T47D (cell line): ENCODE data around the gene SEMA3B.
"Not testable (repeated sequence)": the region's sequence is repeated elsewhere in the genome, so short reads cannot be mapped to it uniquely, and the experiment has no call there.

Experiments
- DNase-seq, 2 experiments: peaks; one replicate each; pipeline versions ENCODE4 v3.0.0 to v3.0.0-alpha.2; 2011 to 2012; ENCODE audit warnings: low read depth in 1 of 2, low spot score in 1 of 2
- JUND ChIP-seq: IDR thresholded peaks from 2 replicates; pipeline ENCODE4 v1.6.1; 2012; ENCODE audit warnings: low read depth
- in situ Hi-C: cut with HindIII; loops from 2 replicates; pipeline ENCODE4 v1.10.0; 2016; ENCODE audit warnings: low sequenced_read_pairs, low pct_unique_long_range_greater_than_20kb

The SEMA3B gene

DNA sequence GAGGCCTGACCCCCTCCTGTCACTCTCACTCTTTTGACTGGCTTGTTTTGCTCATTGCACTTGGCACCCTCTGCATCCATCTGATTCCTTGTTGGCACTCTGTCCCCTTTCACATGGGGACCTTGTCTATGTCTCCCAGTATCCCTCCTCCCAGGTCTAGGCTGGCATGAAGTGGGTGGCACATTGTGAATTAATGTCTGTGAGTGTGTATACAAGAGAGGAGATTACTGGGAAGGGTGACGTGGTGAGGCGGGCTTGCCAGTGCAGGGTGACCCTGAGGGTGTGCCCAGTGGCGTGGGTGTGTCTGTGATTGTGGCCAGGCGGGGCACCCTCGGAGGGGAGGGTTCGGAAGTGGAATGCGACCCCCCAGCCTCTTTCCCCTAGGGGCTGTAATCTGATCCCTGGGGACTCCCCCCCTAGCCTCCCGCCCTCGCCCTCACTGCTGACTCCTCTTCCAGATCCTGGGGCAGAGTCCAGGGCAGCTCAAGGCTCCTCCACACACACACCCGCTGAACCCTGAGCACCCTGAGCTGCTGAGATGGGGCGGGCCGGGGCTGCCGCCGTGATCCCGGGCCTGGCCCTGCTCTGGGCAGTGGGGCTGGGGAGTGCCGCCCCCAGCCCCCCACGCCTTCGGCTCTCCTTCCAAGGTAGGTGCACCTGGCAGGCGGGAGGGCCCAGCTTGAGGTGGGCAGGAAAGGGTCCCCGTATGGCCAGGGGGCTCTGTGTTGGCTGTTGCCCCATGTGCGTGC lies at the start of gene SEMA3B:
Gene SEMA3B, plus strand, starts transcription at position 445 of the 749 bp plus-strand sequence. Its CDS starts 94 bp downstream, at position 539.
- in situ Hi-C loops, result no loop called here
- peak in 1 of 2 experiments; percentile 48 for DNase-seq
- no peak for TF ChIP-seq JUND

DNA sequence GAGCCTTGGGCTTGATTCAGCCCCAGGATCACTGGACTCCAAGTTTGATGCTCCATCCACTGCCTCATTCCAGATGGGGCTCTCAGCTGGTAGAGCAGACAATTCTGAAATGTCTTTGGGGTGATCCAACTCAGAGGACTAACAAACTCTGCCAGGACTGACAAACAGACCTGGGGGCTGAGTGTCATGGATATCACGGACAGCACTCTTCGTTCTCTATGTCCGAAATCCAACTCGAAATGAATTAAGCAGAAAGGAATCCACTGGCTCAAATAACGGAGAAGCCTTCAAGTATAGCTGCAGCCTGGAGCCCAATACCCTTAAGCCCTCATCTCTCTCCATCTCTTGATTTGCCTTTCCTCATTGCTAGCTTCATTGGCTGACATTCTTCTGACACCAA lies 49.7 kb upstream of the SEMA3B start:
- in situ Hi-C loops, result no loop called here

DNA sequence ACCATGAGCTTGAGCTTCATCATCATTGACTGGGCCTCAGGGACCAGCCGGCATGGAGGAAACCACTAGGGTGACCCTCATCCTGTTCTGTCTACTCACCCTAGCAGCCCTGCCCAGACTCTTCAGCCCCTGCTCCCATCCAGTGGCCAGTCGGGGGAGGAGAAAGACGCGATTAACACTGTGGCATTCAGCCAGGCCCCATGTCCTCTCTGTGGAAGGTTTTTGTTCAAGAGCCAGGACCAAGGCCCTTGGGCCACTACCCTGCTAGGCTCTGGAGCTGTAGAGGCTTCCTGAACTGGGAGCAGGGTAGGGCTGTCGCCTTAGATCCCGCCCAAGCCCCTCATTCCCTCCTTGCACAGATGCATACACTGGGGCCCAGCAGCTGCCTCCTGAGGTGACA lies 48.8 kb upstream of the SEMA3B start:
- DNase-seq, result no peak
- TF ChIP-seq JUND, result no peak
- in situ Hi-C loops, result no loop called here

More for the DNA sequence above, 49.7 kb upstream of the SEMA3B start:
- DNase-seq, result no peak
- TF ChIP-seq JUND, result no peak

DNA sequence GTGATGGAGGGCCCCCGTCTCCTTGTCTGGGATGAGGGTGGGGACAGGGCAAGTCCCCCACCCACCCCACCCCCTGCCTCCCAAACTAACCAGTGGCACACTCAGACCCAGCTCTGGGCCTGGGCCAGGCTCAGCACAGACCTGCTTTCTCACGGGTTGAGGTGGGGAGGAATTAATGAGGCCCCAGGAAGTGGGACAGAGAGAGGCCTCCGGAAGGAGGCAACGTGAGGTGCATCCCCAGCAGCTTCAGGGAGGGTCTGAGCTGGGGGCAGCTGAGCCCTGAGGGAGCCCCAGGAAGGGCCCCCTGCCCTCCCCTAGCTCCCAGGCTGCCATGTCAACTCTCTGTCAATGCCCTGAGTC lies 47.9 kb upstream of the SEMA3B start:
- in situ Hi-C loops, result no loop called here
- TF ChIP-seq JUND, result no peak
- no peak for DNase-seq

DNA sequence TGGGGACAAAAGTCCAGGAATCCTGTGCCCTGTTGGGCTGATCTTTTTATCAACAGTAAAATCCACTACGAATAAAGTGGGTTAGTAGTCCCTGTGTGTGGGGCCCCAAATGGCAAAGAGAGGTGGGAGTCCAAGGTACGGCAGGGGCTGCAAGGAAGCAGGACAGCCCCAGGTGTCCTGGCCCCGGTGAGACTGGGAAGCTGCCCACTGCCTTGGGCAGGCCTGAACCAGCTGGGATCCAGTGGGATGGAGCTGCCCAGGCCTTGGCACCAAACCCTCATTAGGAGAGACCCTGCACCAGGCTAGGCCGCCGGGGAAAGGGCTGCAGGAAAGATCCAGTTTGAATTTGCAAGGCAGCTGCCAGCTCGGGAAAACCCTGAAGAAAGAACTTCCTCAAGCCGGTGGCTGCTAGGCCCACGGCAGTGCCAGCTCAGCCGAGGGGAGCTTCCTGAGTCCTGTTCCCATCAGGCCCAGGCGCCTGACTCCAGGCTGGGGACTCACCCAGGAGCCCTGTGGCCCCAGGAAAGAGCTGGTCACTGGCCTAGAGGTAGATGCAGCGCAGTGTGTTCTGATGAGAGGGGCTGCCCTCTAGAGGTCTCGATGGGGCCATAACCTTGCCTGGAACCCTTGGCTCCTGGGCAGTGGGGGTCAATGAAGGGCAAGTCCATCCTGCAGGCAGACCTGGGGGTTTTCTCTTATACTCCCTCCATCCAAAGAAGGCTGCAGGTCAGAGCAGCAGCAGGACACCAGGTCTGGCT lies 47.4 kb upstream of the SEMA3B start:
- no peak for TF ChIP-seq JUND
- DNase-seq, result no peak
- in situ Hi-C loops, result no loop called here

DNA sequence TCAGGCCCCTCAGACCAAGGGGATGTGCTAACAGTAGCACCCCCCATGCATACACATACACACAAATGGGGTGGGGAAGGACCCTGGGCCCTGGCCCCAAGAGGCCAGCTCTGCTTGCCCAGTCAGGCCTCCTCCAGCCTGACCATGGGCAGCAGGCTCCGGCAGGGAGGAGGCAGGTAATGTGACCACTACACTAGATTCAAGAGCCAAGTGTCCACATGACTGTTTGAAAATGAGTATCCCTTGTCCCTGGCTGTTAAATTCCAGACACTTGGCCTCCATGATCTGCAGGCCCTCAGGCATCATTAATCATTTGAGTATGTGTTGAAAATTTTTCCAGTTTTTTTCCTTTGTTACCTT lies 46.8 kb upstream of the SEMA3B start:
- in situ Hi-C loops, result no loop called here
- TF ChIP-seq JUND, result no peak
- no peak for DNase-seq

DNA sequence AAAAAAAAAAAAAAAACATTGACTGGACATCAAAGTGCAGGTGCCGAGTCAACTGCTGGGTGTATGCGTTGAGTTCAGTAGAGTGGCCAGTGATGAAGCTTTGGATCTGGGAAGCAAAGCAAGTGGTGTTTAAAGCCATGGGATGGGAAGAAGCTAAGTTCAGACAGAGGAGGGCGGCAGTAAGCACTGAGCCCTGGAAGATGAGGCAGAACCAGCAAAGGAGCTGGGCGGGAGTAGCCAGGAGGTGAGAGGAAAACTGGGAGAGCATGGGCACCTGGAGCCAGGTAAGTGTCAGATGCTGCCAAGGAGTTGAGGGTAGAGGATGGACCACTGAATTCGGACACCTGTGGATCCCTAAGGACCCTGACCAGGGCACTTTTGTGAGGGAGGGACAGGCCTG lies 44.3 kb upstream of the SEMA3B start:
- no peak for TF ChIP-seq JUND
- peak in 1 of 2 experiments; percentile 33 for DNase-seq
- in situ Hi-C loops, result no loop called here

DNA sequence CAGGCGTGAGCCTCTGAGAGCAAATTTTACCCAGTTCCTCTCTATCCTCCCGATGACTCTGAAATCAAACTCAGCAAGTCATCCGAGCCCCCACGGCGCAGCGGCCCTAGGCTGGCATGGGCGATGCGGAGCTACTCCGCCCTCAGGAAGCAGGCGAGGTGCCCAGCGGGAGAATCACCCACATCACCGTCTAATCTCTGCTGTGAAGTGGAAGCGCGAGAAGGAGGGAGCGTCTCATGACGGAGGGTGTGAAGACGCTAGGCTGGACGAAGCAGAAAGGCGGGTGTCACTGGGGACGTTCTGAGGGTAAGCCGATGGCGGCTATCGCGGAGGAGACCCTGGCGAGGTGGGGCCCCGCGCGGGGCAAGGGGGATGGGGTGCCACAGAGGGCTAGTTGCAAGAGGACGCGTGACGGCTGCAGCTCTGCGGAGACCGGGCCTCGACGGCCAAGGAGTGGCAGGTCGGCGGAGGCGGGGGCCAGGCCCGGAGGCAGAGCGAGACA lies 42.0 kb upstream of the SEMA3B start:
- no peak for TF ChIP-seq JUND
- peak in 1 of 2 experiments; percentile 54 for DNase-seq
- in situ Hi-C loops, result no loop called here

DNA sequence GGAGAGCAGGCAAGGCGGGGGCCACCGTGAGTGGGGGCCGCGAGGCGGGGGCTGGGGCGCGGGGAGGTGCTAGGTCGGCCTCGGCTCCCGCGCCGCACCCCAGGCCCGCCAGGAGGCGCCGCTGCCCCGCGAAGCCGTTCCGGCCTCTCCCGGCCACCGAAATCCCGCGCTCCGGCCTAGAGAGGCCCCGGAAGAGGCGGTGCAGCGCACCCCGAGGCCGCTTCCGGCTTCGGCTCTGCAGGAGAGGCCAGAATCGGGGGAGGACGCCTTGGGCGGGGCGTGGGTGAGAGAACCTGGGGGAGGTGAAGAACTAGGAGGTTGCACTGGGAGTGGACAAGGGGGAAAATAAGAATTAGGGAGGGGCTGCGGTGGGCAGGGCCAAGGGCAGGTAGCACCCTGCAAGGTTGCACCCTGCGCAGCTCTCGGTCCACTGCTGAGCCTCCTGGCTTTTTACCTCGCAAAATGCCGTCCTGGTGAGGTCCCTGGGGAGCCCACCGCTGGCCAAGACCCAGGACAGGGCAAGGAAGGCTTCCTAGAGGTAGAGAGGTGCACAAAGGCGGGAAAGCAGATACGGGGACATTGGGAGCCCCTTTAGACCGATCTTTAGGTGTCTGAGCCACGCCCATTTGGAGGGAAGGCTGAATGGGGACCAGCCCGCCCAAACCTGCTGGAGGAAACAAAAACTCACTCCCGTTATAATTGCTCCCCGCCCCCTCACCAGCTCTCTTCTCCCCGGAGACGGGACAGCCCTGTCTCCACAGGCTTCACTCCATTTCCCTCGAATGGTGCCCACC lies 41.4 kb upstream of the SEMA3B start:
- DNase-seq, result peak; percentile 80 to 98
- TF ChIP-seq JUND, result no peak
- in situ Hi-C loops, result no loop called here

DNA sequence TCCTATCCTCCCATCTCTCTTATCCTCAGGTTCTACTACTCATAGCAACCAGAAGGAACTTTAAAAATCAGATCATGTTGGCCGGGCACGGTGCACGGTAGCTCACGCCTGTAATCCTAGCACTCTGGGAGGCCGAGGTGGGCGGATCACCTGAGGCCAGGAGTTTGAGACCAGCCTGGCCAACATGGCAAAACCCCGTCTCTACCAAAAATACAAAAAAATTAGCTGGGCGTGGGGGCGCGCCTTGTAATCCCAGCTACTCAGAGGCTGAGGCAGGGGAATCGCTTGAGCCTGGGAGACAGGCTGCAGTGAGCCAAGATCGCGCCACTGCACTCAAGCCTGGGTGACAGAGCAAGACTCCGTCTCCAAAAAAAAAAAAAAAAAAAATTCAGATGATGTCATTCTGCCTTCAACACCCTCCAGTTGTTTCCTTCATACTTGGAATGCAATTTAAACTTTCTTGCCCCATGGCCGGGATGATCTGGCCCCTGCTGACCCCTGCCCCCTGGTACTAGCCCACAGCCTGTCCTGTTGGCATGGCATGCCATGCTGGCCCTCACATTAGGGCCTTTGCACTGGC lies 40.7 kb upstream of the SEMA3B start:
- in situ Hi-C loops, DNase-seq: not testable (repeated sequence)

DNA sequence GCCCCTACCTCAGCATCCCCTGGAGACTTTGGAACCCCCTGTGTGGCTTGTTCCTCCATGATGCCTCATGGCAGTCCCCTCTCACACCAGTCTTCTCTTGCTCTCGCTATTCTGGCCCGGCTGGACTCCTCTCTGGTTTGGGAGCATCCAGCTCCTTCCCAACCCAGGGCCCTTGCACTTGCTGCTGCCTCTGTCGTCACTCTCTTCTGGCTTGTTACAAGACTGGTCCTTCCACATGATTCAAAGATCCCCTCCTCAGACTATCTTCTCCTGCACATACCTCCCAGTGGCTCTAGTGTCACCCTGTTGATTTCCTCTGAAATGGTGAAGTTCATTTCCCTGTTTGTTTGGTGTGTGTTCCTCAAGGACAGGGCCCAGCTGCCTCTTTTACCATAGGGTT lies 39.5 kb upstream of the SEMA3B start:
- in situ Hi-C loops, result no loop called here
- DNase-seq, result no peak
- TF ChIP-seq JUND, result no peak

DNA sequence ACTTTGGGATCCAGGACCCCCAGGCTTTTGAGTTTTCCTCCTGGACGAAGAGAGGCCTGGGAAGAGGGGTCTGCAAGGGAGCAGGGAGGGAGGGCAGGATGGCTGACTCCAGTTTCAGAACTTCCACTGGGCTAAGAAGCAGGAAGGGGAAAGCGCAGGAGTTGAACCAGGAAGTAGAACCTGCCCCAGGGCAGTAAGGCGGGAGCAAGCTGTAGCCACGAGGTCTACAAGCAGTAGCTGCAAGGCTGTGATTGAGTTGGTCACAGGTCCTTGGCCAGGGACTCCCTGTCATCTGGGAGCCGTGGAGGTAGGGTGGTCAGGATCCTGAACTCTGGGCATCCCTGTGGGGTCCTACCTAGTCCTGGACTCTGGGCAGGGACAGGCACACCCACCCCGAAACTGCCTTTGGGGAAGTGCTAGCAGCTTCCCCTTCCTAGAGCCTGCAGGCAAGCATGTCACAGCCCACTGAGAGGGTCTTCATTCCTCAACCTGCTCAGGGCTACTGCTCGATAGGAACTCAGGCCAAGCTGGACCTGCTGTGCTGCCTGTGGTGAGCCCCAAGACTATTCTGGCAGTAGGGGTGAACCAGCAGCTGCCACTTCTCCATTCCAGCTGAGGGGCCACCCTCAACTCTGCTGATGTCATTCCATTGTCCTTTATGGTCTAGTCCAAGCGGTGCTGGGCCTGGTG lies 38.7 kb upstream of the SEMA3B start:
- no peak for TF ChIP-seq JUND
- in situ Hi-C loops, result no loop called here
- peak in 1 of 2 experiments; percentile 72 for DNase-seq
